ENCODE data around the gene MOXD1.

Gene MOXD1

GRCh38 chr6:132425176-132425575 is 23.9 kb upstream of the MOXD1 start:
- TF ChIP-seq, protein P1, sequence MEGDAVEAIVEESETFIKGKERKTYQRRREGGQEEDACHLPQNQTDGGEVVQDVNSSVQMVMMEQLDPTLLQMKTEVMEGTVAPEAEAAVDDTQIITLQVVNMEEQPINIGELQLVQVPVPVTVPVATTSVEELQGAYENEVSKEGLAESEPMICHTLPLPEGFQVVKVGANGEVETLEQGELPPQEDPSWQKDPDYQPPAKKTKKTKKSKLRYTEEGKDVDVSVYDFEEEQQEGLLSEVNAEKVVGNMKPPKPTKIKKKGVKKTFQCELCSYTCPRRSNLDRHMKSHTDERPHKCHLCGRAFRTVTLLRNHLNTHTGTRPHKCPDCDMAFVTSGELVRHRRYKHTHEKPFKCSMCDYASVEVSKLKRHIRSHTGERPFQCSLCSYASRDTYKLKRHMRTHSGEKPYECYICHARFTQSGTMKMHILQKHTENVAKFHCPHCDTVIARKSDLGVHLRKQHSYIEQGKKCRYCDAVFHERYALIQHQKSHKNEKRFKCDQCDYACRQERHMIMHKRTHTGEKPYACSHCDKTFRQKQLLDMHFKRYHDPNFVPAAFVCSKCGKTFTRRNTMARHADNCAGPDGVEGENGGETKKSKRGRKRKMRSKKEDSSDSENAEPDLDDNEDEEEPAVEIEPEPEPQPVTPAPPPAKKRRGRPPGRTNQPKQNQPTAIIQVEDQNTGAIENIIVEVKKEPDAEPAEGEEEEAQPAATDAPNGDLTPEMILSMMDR (IDR thresholded peaks at IDR 0.05; ENCODE audit: low read depth, low read length): no peak
- DNase-seq (ENCODE audit: low read depth, low spot score): no peak
- in situ Hi-C loops (cut with HindIII; ENCODE audit: low sequenced_read_pairs): no loop called here
- no peak overlapping the region for H3K4me3 ChIP-seq (ENCODE audit: low read depth, low read length)

GRCh38 chr6:132423839-132424238 is 22.6 kb upstream of the MOXD1 start:
- H3K4me3 ChIP-seq (ENCODE audit: low read depth, low read length): no peak overlapping the region
- in situ Hi-C loops (cut with HindIII; ENCODE audit: low sequenced_read_pairs): no loop called here
- TF ChIP-seq, protein P1 (IDR thresholded peaks at IDR 0.05; ENCODE audit: low read depth, low read length): no peak
- DNase-seq (ENCODE audit: low read depth, low spot score): no peak

DNA sequence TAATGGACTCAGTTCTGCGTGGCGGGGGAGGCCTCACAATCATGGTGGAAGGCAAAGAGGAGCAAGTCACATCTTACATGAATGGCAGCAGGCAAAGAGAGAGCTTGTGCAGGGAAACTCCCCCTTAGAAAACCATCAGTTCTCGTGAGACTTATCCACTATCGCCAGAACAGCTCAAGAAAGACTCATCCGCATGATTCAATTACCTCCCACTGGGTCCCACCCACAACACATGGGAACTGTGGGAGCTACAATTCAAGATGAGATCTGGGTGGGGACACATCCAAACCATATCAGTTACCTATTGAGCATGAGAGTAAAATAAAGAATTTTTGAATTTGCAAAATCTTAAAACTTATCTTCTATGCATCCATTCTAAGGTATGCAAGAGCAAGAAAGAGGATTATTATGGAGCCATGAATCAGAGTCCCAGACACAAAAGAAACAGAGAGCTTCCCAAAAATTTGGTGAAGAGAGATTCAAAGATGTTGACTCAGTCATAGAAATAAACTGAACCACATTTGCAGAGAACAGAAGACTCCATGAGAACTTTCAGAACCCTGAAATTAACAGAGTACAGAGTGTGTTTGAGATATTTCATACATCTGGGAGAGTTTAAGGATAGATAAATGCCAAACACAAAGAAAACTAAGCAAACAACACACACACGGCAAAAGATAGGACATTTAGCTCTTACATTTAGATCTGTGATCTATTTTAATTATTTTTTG is 17.1 kb upstream of the MOXD1 start:
- no peak for DNase-seq (ENCODE audit: low read depth, low spot score)
- TF ChIP-seq, protein P1 (IDR thresholded peaks at IDR 0.05; ENCODE audit: low read depth, low read length): no peak
- in situ Hi-C loops (cut with HindIII; ENCODE audit: low sequenced_read_pairs): no loop called here
- H3K4me3 ChIP-seq (ENCODE audit: low read depth, low read length): no peak overlapping the region

DNA sequence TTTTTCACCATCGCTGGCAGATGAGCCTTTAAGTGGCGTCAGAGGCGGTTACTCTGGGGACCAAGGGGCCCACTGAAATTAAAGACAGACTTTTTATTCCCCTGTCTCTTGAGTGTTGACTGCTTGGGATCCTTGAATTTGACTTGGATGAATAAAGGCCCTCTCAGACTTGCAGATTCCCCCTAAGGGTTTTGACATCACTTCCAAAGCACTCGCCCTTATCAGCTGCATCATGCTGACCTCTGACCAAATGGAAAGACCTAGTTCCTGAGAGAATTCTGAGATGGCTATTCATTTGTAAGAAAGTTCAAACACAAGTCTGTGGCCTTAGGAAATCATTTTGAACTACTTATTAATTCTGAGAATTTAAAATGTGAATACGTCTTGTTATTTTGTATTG is 13.5 kb upstream of the MOXD1 start:
- in situ Hi-C loops (cut with HindIII; ENCODE audit: low sequenced_read_pairs): no loop called here
- DNase-seq (ENCODE audit: low read depth, low spot score): no peak
- TF ChIP-seq, protein P1 (IDR thresholded peaks at IDR 0.05; ENCODE audit: low read depth, low read length): no peak
- no peak overlapping the region for H3K4me3 ChIP-seq (ENCODE audit: low read depth, low read length)

DNA sequence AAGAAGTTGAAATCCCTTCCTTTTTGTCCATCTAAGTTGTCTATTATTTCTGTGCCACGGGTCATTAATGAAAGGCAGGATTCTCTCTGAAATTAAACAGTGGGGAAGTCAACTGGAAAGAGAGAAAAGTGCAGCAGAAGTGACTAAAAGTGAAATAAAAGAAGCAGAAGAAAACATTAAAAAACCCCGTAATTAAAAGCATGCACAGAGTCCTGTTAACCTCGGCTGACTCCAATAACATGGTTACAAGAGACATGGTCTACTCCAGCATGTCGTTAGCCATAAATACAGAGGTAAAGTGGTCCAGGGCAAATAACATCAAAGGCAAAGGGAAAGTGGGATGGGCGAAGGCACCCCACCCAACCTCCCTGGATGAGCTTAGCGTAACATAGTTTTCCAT is 13.0 kb upstream of the MOXD1 start:
- DNase-seq (ENCODE audit: low read depth, low spot score): no peak
- TF ChIP-seq, protein P1 (IDR thresholded peaks at IDR 0.05; ENCODE audit: low read depth, low read length): no peak
- H3K4me3 ChIP-seq (ENCODE audit: low read depth, low read length): no peak overlapping the region
- in situ Hi-C loops (cut with HindIII; ENCODE audit: low sequenced_read_pairs): no loop called here

DNA sequence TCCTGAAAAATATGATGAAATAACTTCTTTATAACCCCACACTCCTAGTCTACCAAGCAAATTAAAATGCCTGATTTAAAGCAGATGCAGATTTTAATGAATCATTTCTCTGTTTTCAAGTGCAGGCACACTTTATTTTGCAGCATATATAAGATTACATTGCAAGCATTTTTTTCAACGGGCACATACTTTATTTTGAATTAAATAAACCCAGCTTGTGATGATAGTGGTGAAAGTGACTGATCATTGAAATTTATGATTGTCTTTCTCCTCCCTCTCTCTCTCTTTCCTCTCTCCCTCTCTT is 12.2 kb upstream of the MOXD1 start:
- TF ChIP-seq, protein P1 (IDR thresholded peaks at IDR 0.05; ENCODE audit: low read depth, low read length): no peak
- in situ Hi-C loops (cut with HindIII; ENCODE audit: low sequenced_read_pairs): no loop called here
- no peak overlapping the region for H3K4me3 ChIP-seq (ENCODE audit: low read depth, low read length)
- no peak for DNase-seq (ENCODE audit: low read depth, low spot score)

Measured in astrocyte of the spinal cord (primary cell).